ENCODE results near the gene SMC5. TPM values are rescaled to one million over a fixed set of nuclear protein-coding genes. Genes with fewer than 3 reads are reported as not detected.

Gene SMC5
- total RNA-seq, 2 donors from 2014 or later, result 32.6 to 47.1 TPM

- no peak overlapping the region for H3K27ac Mint-ChIP-seq
- peaks cover 12% of the 10 kb centered on the region for H3K36me3 Mint-ChIP-seq
- ATAC-seq (no peak), DNase-seq (ENCODE audit: low spot score) (no peak)
- H3K4me3 Mint-ChIP-seq, result no peak overlapping the region
- no peaks in the 10 kb centered on the region for H3K9me3 Mint-ChIP-seq
- peaks cover 23 to 25% of the 10 kb centered on the region in 2 donors for H3K4me1 Mint-ChIP-seq (ENCODE audit: low read depth in 2 of 2)
- peaks cover 0 to 3% of the 10 kb centered on the region in 2 donors for H3K27me3 Mint-ChIP-seq
These were observed 2.6 kb upstream of the SMC5 start for GRCh38 chr9:70256123-70256551.

GRCh38 chr9:70257502-70257901, 1.3 kb upstream of the SMC5 start:
- H3K27me3 Mint-ChIP-seq, result peaks cover 0 to 3% of the 10 kb centered on the region in 2 donors
- DNase-seq (ENCODE audit: low spot score) (no peak), ATAC-seq (no peak)
- H3K9me3 Mint-ChIP-seq, result no peaks in the 10 kb centered on the region
- peaks cover 37 to 39% of the 10 kb centered on the region in 2 donors for H3K4me1 Mint-ChIP-seq (ENCODE audit: low read depth in 2 of 2)
- H3K4me3 Mint-ChIP-seq, result peak overlapping the region; percentile 93
- peaks cover 25% of the 10 kb centered on the region for H3K36me3 Mint-ChIP-seq
- H3K27ac Mint-ChIP-seq, result peak overlapping the region; percentile 87 to 97

- DNase-seq (ENCODE audit: low spot score) (peak; percentile 64), ATAC-seq (peak; percentile 56 to 78)
- Mint-ChIP-seq H3K4me1 (ENCODE audit: low read depth in 2 of 2) (peaks cover 39 to 45% of the 10 kb centered on the region in 2 donors), H3K27ac (peak overlapping the region; percentile 87 to 97), H3K27me3 (peaks cover 0 to 3% of the 10 kb centered on the region in 2 donors), H3K4me3 (peak overlapping the region; percentile 93), H3K36me3 (peaks cover 28% of the 10 kb centered on the region), H3K9me3 (no peaks in the 10 kb centered on the region)
These were observed 637 bp upstream of the SMC5 start for GRCh38 chr9:70257991-70258691.

GRCh38 chr9:70259512-70259802, 679 bp downstream of the SMC5 start:
- DNase-seq (ENCODE audit: low spot score), result no peak
- H3K36me3 Mint-ChIP-seq, result peaks cover 28% of the 10 kb centered on the region
- peak overlapping the region; percentile 87 to 97 for H3K27ac Mint-ChIP-seq

GRCh38 chr9:70260007-70260443, 1.2 kb downstream of the SMC5 start:
- no peaks in the 10 kb centered on the region for H3K9me3 Mint-ChIP-seq
- peaks cover 42 to 48% of the 10 kb centered on the region in 2 donors for H3K4me1 Mint-ChIP-seq (ENCODE audit: low read depth in 2 of 2)
- peak overlapping the region; percentile 87 to 97 for H3K27ac Mint-ChIP-seq
- no peak for ATAC-seq
- H3K4me3 Mint-ChIP-seq, result peak overlapping the region; percentile 93
- H3K36me3 Mint-ChIP-seq, result peaks cover 32% of the 10 kb centered on the region
- H3K27me3 Mint-ChIP-seq, result peaks cover 0 to 3% of the 10 kb centered on the region in 2 donors
- DNase-seq (ENCODE audit: low spot score), result no peak

More at GRCh38 chr9:70259512-70259802, 679 bp downstream of the SMC5 start:
- H3K4me3 Mint-ChIP-seq, result peak overlapping the region; percentile 93
- no peak for ATAC-seq
- no peaks in the 10 kb centered on the region for H3K9me3 Mint-ChIP-seq
- H3K27me3 Mint-ChIP-seq, result peaks cover 0 to 3% of the 10 kb centered on the region in 2 donors
- peaks cover 39 to 45% of the 10 kb centered on the region in 2 donors for H3K4me1 Mint-ChIP-seq (ENCODE audit: low read depth in 2 of 2)

- H3K27me3 Mint-ChIP-seq, result peaks cover 0 to 3% of the 10 kb centered on the region in 2 donors
- no peak for ATAC-seq
- H3K4me1 Mint-ChIP-seq (ENCODE audit: low read depth in 2 of 2), result peaks cover 42 to 48% of the 10 kb centered on the region in 2 donors
- no peak for DNase-seq (ENCODE audit: low spot score)
- peaks cover 36% of the 10 kb centered on the region for H3K36me3 Mint-ChIP-seq
- H3K9me3 Mint-ChIP-seq, result no peaks in the 10 kb centered on the region
- H3K4me3 Mint-ChIP-seq, result peak overlapping the region; percentile 93
- H3K27ac Mint-ChIP-seq, result peak overlapping the region in 1 of 2 donors; percentile 87
These were observed 1.8 kb downstream of the SMC5 start for GRCh38 chr9:70260606-70261005.

GRCh38 chr9:70261131-70261870, 2.5 kb downstream of the SMC5 start:
- ATAC-seq (no peak), DNase-seq (ENCODE audit: low spot score) (no peak)
- peak overlapping the region in 1 of 2 donors; percentile 87 for H3K27ac Mint-ChIP-seq
- H3K4me3 Mint-ChIP-seq, result peak overlapping the region; percentile 93
- H3K4me1 Mint-ChIP-seq (ENCODE audit: low read depth in 2 of 2), result peaks cover 42 to 48% of the 10 kb centered on the region in 2 donors
- H3K9me3 Mint-ChIP-seq, result no peaks in the 10 kb centered on the region
- H3K27me3 Mint-ChIP-seq, result peaks cover 0 to 3% of the 10 kb centered on the region in 2 donors
- H3K36me3 Mint-ChIP-seq, result peaks cover 38% of the 10 kb centered on the region

- Mint-ChIP-seq H3K36me3 (peaks cover 40% of the 10 kb centered on the region), H3K27me3 (peaks cover 0 to 2% of the 10 kb centered on the region in 2 donors), H3K4me1 (ENCODE audit: low read depth in 2 of 2) (peaks cover 40 to 50% of the 10 kb centered on the region in 2 donors), H3K4me3 (peak overlapping the region; percentile 93), H3K27ac (peak overlapping the region; percentile 0 to 87), H3K9me3 (no peaks in the 10 kb centered on the region)
- no peak for DNase-seq (ENCODE audit: low spot score)
- ATAC-seq, result no peak
These were observed 3.6 kb downstream of the SMC5 start for GRCh38 chr9:70262366-70262765.

GRCh38 chr9:70262948-70263347, 4.2 kb downstream of the SMC5 start:
- Mint-ChIP-seq H3K27me3 (no peaks in the 10 kb centered on the region), H3K4me3 (no peak overlapping the region), H3K9me3 (no peaks in the 10 kb centered on the region), H3K36me3 (peaks cover 44% of the 10 kb centered on the region), H3K27ac (peak overlapping the region; percentile 0 to 87), H3K4me1 (ENCODE audit: low read depth in 2 of 2) (peaks cover 40 to 52% of the 10 kb centered on the region in 2 donors)
- DNase-seq (ENCODE audit: low spot score) (no peak), ATAC-seq (no peak)

GRCh38 chr9:70263421-70263820, 4.6 kb downstream of the SMC5 start:
- H3K27me3 Mint-ChIP-seq, result no peaks in the 10 kb centered on the region
- DNase-seq (ENCODE audit: low spot score), result no peak
- H3K27ac Mint-ChIP-seq, result no peak overlapping the region
- ATAC-seq, result no peak
- H3K4me1 Mint-ChIP-seq (ENCODE audit: low read depth in 2 of 2), result peaks cover 36 to 48% of the 10 kb centered on the region in 2 donors
- peaks cover 44% of the 10 kb centered on the region for H3K36me3 Mint-ChIP-seq
- no peaks in the 10 kb centered on the region for H3K9me3 Mint-ChIP-seq
- no peak overlapping the region for H3K4me3 Mint-ChIP-seq

- peaks cover 17 to 20% of the 10 kb centered on the region in 2 donors for H3K4me1 Mint-ChIP-seq (ENCODE audit: low read depth in 2 of 2)
- H3K27me3 Mint-ChIP-seq, result no peaks in the 10 kb centered on the region
- ATAC-seq (no peak), DNase-seq (ENCODE audit: low spot score) (no peak)
- H3K4me3 Mint-ChIP-seq, result no peak overlapping the region
- H3K36me3 Mint-ChIP-seq, result peaks cover 26% of the 10 kb centered on the region
- H3K9me3 Mint-ChIP-seq, result no peaks in the 10 kb centered on the region
- H3K27ac Mint-ChIP-seq, result no peak overlapping the region
These were observed 19.5 kb downstream of the SMC5 start for GRCh38 chr9:70278305-70278704.

- Mint-ChIP-seq H3K27ac (no peak overlapping the region), H3K4me1 (ENCODE audit: low read depth in 2 of 2) (peaks cover 0 to 7% of the 10 kb centered on the region in 2 donors), H3K9me3 (no peaks in the 10 kb centered on the region), H3K4me3 (no peak overlapping the region), H3K36me3 (peaks cover 34% of the 10 kb centered on the region), H3K27me3 (no peaks in the 10 kb centered on the region)
- DNase-seq (ENCODE audit: low spot score) (no peak), ATAC-seq (no peak)
These were observed 25.1 kb downstream of the SMC5 start for GRCh38 chr9:70283848-70284247.

- H3K27ac Mint-ChIP-seq, result no peak overlapping the region
- H3K36me3 Mint-ChIP-seq, result peaks cover 31% of the 10 kb centered on the region
- H3K4me3 Mint-ChIP-seq, result no peak overlapping the region
- no peaks in the 10 kb centered on the region for H3K27me3 Mint-ChIP-seq
- H3K4me1 Mint-ChIP-seq (ENCODE audit: low read depth in 2 of 2), result peaks cover 0 to 7% of the 10 kb centered on the region in 2 donors
- H3K9me3 Mint-ChIP-seq, result no peaks in the 10 kb centered on the region
- no peak for DNase-seq (ENCODE audit: low spot score)
- no peak for ATAC-seq
These were observed 26.5 kb downstream of the SMC5 start for GRCh38 chr9:70285246-70285645.

GRCh38 chr9:70285981-70286598, 27.3 kb downstream of the SMC5 start:
- peaks cover 30% of the 10 kb centered on the region for H3K36me3 Mint-ChIP-seq
- H3K9me3 Mint-ChIP-seq, result no peaks in the 10 kb centered on the region
- no peak overlapping the region for H3K4me3 Mint-ChIP-seq
- ATAC-seq (no peak), DNase-seq (ENCODE audit: low spot score) (no peak)
- peaks cover 2 to 12% of the 10 kb centered on the region in 2 donors for H3K4me1 Mint-ChIP-seq (ENCODE audit: low read depth in 2 of 2)
- H3K27ac Mint-ChIP-seq, result no peak overlapping the region
- no peaks in the 10 kb centered on the region for H3K27me3 Mint-ChIP-seq
